ENCODE results near the gene CCDC85B. TPM values are rescaled to one million over a fixed set of nuclear protein-coding genes. Genes with fewer than 3 reads are reported as not detected.

The CCDC85B gene
- polyA plus RNA-seq, 1 donor from 2014 or later = 28.5 TPM

- H4K20me1 ChIP-seq (ENCODE audit: insufficient read depth) = no peaks in the 10 kb centered on the region
- no peak overlapping the region for H3K9ac ChIP-seq (ENCODE audit: low read length)
- TF ChIP-seq EP300 (conservative IDR thresholded peaks at IDR 0.05; ENCODE audit: poor library complexity, severe bottlenecking) (no peak), POLR2AphosphoS5 (IDR thresholded peaks at IDR 0.05) (peak; percentile 19), MXI1 (conservative IDR thresholded peaks at IDR 0.05; ENCODE audit: poor library complexity, severe bottlenecking) (no peak), RAD21 (conservative IDR thresholded peaks at IDR 0.05) (no peak), CTCF (IDR thresholded peaks at IDR 0.05; ENCODE audit: poor library complexity, severe bottlenecking) (no peak)
- no peaks in the 10 kb centered on the region for H3K36me3 ChIP-seq (ENCODE audit: insufficient read depth, low read length)
- no peak overlapping the region for H3K4me3 ChIP-seq (ENCODE audit: low read length)
- no peaks in the 10 kb centered on the region for H3K9me3 ChIP-seq (ENCODE audit: low read length)
- no peaks in the 10 kb centered on the region for H3F3A ChIP-seq (ENCODE audit: insufficient read depth, low read length, poor library complexity, severe bottlenecking)
- no peaks in the 10 kb centered on the region for H3K79me2 ChIP-seq (replicated peaks; ENCODE audit: insufficient read depth, low read length)
- no peak overlapping the region for H3K4me2 ChIP-seq (ENCODE audit: low read length)
- H3K9me2 ChIP-seq (ENCODE audit: insufficient read depth, low read length) = no peaks in the 10 kb centered on the region
- no peak overlapping the region for H3K27ac ChIP-seq (ENCODE audit: low read length)
- H2AFZ ChIP-seq (ENCODE audit: low read depth, low read length) = no peak overlapping the region
- peaks cover 11% of the 10 kb centered on the region for H3K27me3 ChIP-seq (ENCODE audit: insufficient read depth, low read depth, low read length)
Measured at GRCh38 chr11:65868907-65869306, 21.6 kb upstream of the CCDC85B start.

- peaks cover 11% of the 10 kb centered on the region for H3K27me3 ChIP-seq (ENCODE audit: insufficient read depth, low read depth, low read length)
- H3K27ac ChIP-seq (ENCODE audit: low read length) = no peak overlapping the region
- H4K20me1 ChIP-seq (ENCODE audit: insufficient read depth) = no peaks in the 10 kb centered on the region
- H3K36me3 ChIP-seq (ENCODE audit: insufficient read depth, low read length) = no peaks in the 10 kb centered on the region
- no peak overlapping the region for H3K4me2 ChIP-seq (ENCODE audit: low read length)
- TF ChIP-seq EZH2 (IDR thresholded peaks at IDR 0.05; ENCODE audit: borderline replicate concordance, insufficient read depth, low read length, poor library complexity, severe bottlenecking) = no peak
- peak; percentile 18 for TF ChIP-seq POLR2AphosphoS5 (IDR thresholded peaks at IDR 0.05)
- H3K9ac ChIP-seq (ENCODE audit: low read length) = no peak overlapping the region
- H3K9me2 ChIP-seq (ENCODE audit: insufficient read depth, low read length) = no peaks in the 10 kb centered on the region
- H3K79me2 ChIP-seq (replicated peaks; ENCODE audit: insufficient read depth, low read length) = no peaks in the 10 kb centered on the region
- H3F3A ChIP-seq (ENCODE audit: insufficient read depth, low read length, poor library complexity, severe bottlenecking) = no peaks in the 10 kb centered on the region
- no peak overlapping the region for H3K4me3 ChIP-seq (ENCODE audit: low read length)
- H3K9me3 ChIP-seq (ENCODE audit: low read length) = no peaks in the 10 kb centered on the region
- no peak overlapping the region for H2AFZ ChIP-seq (ENCODE audit: low read depth, low read length)
Measured at GRCh38 chr11:65869643-65870306, 20.7 kb upstream of the CCDC85B start.

- Histone ChIP-seq H3K27ac (ENCODE audit: low read length) (no peak overlapping the region), H3K9me3 (ENCODE audit: low read length) (no peaks in the 10 kb centered on the region), H2AFZ (ENCODE audit: low read depth, low read length) (no peak overlapping the region), H3F3A (ENCODE audit: insufficient read depth, low read length, poor library complexity, severe bottlenecking) (no peaks in the 10 kb centered on the region), H4K20me1 (ENCODE audit: insufficient read depth) (no peaks in the 10 kb centered on the region), H3K9ac (ENCODE audit: low read length) (no peak overlapping the region), H3K79me2 (replicated peaks; ENCODE audit: insufficient read depth, low read length) (no peaks in the 10 kb centered on the region), H3K27me3 (ENCODE audit: insufficient read depth, low read depth, low read length) (peaks cover 11% of the 10 kb centered on the region), H3K36me3 (ENCODE audit: insufficient read depth, low read length) (no peaks in the 10 kb centered on the region), H3K4me3 (ENCODE audit: low read length) (no peak overlapping the region), H3K4me2 (ENCODE audit: low read length) (no peak overlapping the region), H3K9me2 (ENCODE audit: insufficient read depth, low read length) (no peaks in the 10 kb centered on the region)
- TF ChIP-seq EZH2 (IDR thresholded peaks at IDR 0.05; ENCODE audit: borderline replicate concordance, insufficient read depth, low read length, poor library complexity, severe bottlenecking) (no peak), RAD21 (conservative IDR thresholded peaks at IDR 0.05) (no peak), POLR2AphosphoS5 (IDR thresholded peaks at IDR 0.05) (peak; percentile 11), MXI1 (conservative IDR thresholded peaks at IDR 0.05; ENCODE audit: poor library complexity, severe bottlenecking) (no peak), REST (IDR thresholded peaks at IDR 0.05; ENCODE audit: borderline replicate concordance) (no peak), CTCF (IDR thresholded peaks at IDR 0.05; ENCODE audit: poor library complexity, severe bottlenecking) (no peak), TAF1 (IDR thresholded peaks at IDR 0.05; ENCODE audit: low read depth) (no peak)
Measured at GRCh38 chr11:65870307-65870658, 20.2 kb upstream of the CCDC85B start.

Measured in neural cell (in vitro differentiated cells).